Ectodermal cell (in vitro differentiated cells): Measurements from ENCODE around the gene HBB.

Source experiments
- H3K27ac ChIP-seq: 2 replicates; pipeline ENCODE4 v1.7.0; 2013; ENCODE audit warnings: mild to moderate bottlenecking, low read depth, low read length; ENCODE audit not compliant: insufficient read depth, poor library complexity, severe bottlenecking
- H3K27me3 ChIP-seq: 2 replicates; pipeline ENCODE4 v1.7.0; 2013; ENCODE audit warnings: mild to moderate bottlenecking, low read length; ENCODE audit not compliant: insufficient read depth, control insufficient read depth, poor library complexity, severe bottlenecking
- H3K36me3 ChIP-seq: one replicate; pipeline ENCODE4 v1.7.0; 2013; ENCODE audit warnings: low read length; ENCODE audit not compliant: control insufficient read depth, insufficient read depth
- H3K4me1 ChIP-seq: one replicate; pipeline ENCODE4 v1.7.0; 2013; ENCODE audit warnings: low read length; ENCODE audit not compliant: control insufficient read depth, insufficient read depth
- H3K4me3 ChIP-seq: 2 replicates; pipeline ENCODE4 v1.7.0; 2013; ENCODE audit warnings: low read depth, low read length, control low read depth; ENCODE audit not compliant: insufficient read depth
- H3K9me3 ChIP-seq: 2 replicates; pipeline ENCODE4 v1.7.0; 2013; ENCODE audit warnings: mild to moderate bottlenecking, low read length, moderate library complexity; ENCODE audit not compliant: control insufficient read depth
- WGBS, 2 experiments: methylation state at CpG; one replicate each; pipeline ENCODE4 v1.1.7; 2013; ENCODE audit warnings: missing lambda C conversion rate in 2 of 2; 5-methylcytosine and 5-hydroxymethylcytosine counted together

Gene HBB

DNA sequence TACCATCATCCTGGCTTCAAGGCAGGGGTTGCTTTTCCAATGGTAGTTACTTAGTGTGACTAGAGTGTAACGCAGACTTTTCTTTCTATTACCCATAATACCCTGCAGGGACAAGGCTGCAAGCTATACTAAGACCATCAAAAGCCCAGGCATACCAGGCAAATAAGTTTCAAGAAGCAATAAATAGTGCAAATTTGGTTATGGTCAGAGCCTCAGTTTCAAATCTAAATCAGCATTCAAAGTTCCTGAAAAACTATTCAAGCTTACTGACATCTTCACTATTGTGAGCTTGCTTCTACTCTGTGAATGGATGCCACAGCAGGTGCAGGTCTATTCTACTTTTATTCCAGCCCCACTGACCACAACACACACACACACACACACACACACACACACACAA is 2.5 kb upstream of the HBB start:
- Histone ChIP-seq H3K4me3 (no peak overlapping the region), H3K27me3 (no peaks in the 10 kb centered on the region), H3K27ac (no peak overlapping the region), H3K9me3 (no peaks in the 10 kb centered on the region), H3K4me1 (no peaks in the 10 kb centered on the region), H3K36me3 (no peaks in the 10 kb centered on the region)
- WGBS, 2 experiments = 80% methylated on average over 1 of the region's 1 CpG; no CpG with 5 or more reads in 1 of the 2 experiments

GRCh38 chr11:5228124-5228523 is 1.3 kb upstream of the HBB start:
- Histone ChIP-seq H3K9me3 (no peaks in the 10 kb centered on the region), H3K4me1 (no peaks in the 10 kb centered on the region), H3K4me3 (no peak overlapping the region), H3K27me3 (no peaks in the 10 kb centered on the region), H3K27ac (no peak overlapping the region), H3K36me3 (no peaks in the 10 kb centered on the region)
- 83 to 87% methylated on average over 4 of the region's 5 CpGs for WGBS, 2 experiments

- Histone ChIP-seq H3K9me3 (no peaks in the 10 kb centered on the region), H3K4me3 (no peak overlapping the region), H3K27me3 (no peaks in the 10 kb centered on the region), H3K4me1 (no peaks in the 10 kb centered on the region), H3K36me3 (no peaks in the 10 kb centered on the region), H3K27ac (no peak overlapping the region)
- WGBS, 2 experiments = 75 to 94% methylated on average over 1 of the region's 1 CpG
These were observed 810 bp upstream of the HBB start for GRCh38 chr11:5227681-5228080.

DNA sequence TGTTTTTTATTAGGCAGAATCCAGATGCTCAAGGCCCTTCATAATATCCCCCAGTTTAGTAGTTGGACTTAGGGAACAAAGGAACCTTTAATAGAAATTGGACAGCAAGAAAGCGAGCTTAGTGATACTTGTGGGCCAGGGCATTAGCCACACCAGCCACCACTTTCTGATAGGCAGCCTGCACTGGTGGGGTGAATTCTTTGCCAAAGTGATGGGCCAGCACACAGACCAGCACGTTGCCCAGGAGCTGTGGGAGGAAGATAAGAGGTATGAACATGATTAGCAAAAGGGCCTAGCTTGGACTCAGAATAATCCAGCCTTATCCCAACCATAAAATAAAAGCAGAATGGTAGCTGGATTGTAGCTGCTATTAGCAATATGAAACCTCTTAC is 1.4 kb downstream of the HBB start:
- Histone ChIP-seq H3K36me3 (no peaks in the 10 kb centered on the region), H3K9me3 (no peaks in the 10 kb centered on the region), H3K4me3 (no peak overlapping the region), H3K27me3 (no peaks in the 10 kb centered on the region), H3K4me1 (no peaks in the 10 kb centered on the region), H3K27ac (no peak overlapping the region)
- 94 to 100% methylated on average over 2 of the region's 2 CpGs for WGBS, 2 experiments

DNA sequence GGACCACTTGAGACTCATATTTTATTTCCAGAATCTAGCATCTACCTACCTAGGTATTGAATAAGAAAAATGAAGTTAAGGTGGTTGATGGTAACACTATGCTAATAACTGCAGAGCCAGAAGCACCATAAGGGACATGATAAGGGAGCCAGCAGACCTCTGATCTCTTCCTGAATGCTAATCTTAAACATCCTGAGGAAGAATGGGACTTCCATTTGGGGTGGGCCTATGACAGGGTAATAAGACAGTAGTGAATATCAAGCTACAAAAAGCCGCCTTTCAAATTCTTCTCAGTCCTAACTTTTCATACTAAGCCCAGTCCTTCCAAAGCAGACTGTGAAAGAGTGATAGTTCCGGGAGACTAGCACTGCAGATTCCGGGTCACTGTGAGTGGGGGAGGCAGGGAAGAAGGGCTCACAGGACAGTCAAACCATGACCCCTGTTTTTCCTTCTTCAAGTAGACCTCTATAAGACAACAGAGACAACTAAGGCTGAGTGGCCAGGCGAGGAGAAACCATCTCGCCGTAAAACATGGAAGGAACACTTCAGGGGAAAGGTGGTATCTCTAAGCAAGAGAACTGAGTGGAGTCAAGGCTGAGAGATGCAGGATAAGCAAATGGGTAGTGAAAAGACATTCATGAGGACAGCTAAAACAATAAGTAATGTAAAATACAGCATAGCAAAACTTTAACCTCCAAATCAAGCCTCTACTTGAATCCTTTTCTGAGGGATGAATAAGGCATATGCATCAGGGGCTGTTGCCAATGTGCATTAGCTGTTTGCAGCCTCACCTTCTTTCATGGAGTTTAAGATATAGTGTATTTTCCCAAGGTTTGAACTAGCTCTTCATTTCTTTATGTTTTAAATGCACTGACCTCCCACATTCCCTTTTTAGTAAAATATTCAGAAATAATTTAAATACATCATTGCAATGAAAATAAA is 2.1 kb downstream of the HBB start:
- Histone ChIP-seq H3K9me3 (no peaks in the 10 kb centered on the region), H3K4me1 (no peaks in the 10 kb centered on the region), H3K36me3 (no peaks in the 10 kb centered on the region), H3K27me3 (no peaks in the 10 kb centered on the region), H3K27ac (no peak overlapping the region), H3K4me3 (no peak overlapping the region)
- WGBS, 2 experiments = 92 to 96% methylated on average over 5 of the region's 6 CpGs

DNA sequence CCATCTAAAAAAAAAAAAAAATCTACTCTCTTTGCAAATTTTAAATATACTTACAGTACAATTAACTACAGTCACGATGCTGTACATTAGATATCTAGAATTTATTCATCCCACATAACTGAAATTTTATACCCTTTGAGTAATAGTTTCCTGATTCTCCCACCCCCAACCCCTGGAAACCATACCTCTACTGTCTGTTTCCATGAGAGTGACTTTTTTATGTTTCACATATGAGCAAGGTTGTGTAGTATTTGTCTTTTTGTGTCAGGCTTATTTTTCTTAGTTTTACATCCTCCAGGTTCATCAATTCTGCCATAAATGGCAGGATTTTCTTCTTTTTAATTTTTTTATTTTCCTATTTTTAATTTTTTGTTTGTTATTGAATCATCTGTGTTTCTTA is 3.2 kb downstream of the HBB start:
- no peaks in the 10 kb centered on the region for H3K27me3 ChIP-seq
- H3K36me3 ChIP-seq = no peaks in the 10 kb centered on the region
- no peak overlapping the region for H3K4me3 ChIP-seq
- WGBS, 2 experiments = 100% methylated on average over 1 of the region's 1 CpG
- no peak overlapping the region for H3K27ac ChIP-seq
- H3K4me1 ChIP-seq = no peaks in the 10 kb centered on the region
- no peaks in the 10 kb centered on the region for H3K9me3 ChIP-seq

DNA sequence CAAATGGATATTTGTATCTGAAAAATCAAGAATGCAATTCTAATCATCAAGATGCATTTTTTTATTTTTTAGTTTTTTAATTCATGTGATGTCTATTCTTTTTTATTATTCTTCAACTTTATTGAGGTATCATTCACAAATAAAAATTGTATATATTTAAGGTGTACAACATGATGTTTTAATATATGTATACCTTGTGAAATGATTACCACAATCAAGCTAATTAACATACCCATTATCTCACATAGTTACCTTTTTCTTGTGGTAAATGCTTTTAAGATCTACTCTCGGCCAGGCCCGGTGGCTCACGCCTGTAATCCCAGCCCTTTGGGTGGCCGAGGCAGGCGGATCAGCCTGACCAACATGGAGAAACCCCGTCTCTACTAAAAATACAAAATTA is 3.7 kb downstream of the HBB start:
- Histone ChIP-seq H3K27ac (no peak overlapping the region), H3K36me3 (no peaks in the 10 kb centered on the region), H3K27me3 (no peaks in the 10 kb centered on the region), H3K4me1 (no peaks in the 10 kb centered on the region), H3K4me3 (no peak overlapping the region), H3K9me3 (no peaks in the 10 kb centered on the region)
- 87 to 92% methylated on average over 6 of the region's 6 CpGs for WGBS, 2 experiments

GRCh38 chr11:5210376-5210885 is 16.4 kb downstream of the HBB start:
- no peaks in the 10 kb centered on the region for H3K36me3 ChIP-seq
- H3K4me1 ChIP-seq = no peaks in the 10 kb centered on the region
- no peaks in the 10 kb centered on the region for H3K27me3 ChIP-seq
- H3K4me3 ChIP-seq = no peak overlapping the region
- 54 to 55% methylated on average over 7 of the region's 7 CpGs for WGBS, 2 experiments
- no peak overlapping the region for H3K27ac ChIP-seq
- no peaks in the 10 kb centered on the region for H3K9me3 ChIP-seq

DNA sequence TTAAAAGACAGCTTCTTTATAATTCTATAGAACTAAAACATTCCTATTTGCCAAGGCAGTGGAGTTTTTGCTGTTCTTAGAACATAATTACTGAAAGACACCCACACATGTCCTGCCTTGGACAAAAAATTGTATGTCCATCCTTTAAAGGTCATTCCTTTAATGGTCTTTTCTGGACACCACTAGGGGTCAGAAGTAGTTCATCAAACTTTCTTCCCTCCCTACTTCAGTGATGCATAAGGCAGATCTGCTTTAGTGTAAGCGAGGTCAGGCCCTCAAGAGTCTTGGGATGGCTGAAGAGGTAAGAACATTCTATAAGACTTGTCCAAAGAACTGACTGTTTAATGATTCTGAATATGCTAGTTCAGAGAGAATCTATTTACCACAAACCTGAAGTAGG is 22.1 kb downstream of the HBB start:
- no peaks in the 10 kb centered on the region for H3K27me3 ChIP-seq
- H3K27ac ChIP-seq = no peak overlapping the region
- H3K36me3 ChIP-seq = no peaks in the 10 kb centered on the region
- 20% methylated on average over 1 of the region's 1 CpG; no CpG with 5 or more reads in 1 of the 2 experiments for WGBS, 2 experiments
- H3K9me3 ChIP-seq = no peaks in the 10 kb centered on the region
- no peaks in the 10 kb centered on the region for H3K4me1 ChIP-seq
- no peak overlapping the region for H3K4me3 ChIP-seq

- no peak overlapping the region for H3K4me3 ChIP-seq
- WGBS, 2 experiments = 90 to 97% methylated on average over 2 of the region's 2 CpGs
- no peaks in the 10 kb centered on the region for H3K27me3 ChIP-seq
- H3K9me3 ChIP-seq = no peaks in the 10 kb centered on the region
- H3K36me3 ChIP-seq = no peaks in the 10 kb centered on the region
- no peaks in the 10 kb centered on the region for H3K4me1 ChIP-seq
- H3K27ac ChIP-seq = no peak overlapping the region
These were observed 23.5 kb downstream of the HBB start for GRCh38 chr11:5203366-5203765.
